K562 (cell line): ENCODE results near the gene FEM1B. TPM values are rescaled to one million over a fixed set of nuclear protein-coding genes. Genes with fewer than 3 reads are reported as not detected.

Source experiments
- KHSRP ChIP-seq: fragments of 450-650 bp; IDR thresholded peaks from 2 replicates; pipeline ENCODE4 v1.6.1; 2017
- NR2C1 ChIP-seq, 2 experiments: fragments of 450-650 bp; IDR thresholded peaks; 2 replicates each; pipeline ENCODE4 v1.6.1; 2017; ENCODE audit warnings: mild to moderate bottlenecking in 2 of 2, antibody characterized with exemption in 1 of 2, inconsistent platforms in 1 of 2, missing compliant biosample characterization in 1 of 2, missing genetic modification characterization in 1 of 2
- POLR2G ChIP-seq: fragments of 200-400 bp; formaldehyde crosslinking; IDR thresholded peaks from 2 replicates; pipeline ENCODE4 v1.6.1; 2017; ENCODE audit warnings: low read depth, mild to moderate bottlenecking, antibody characterized with exemption, low read length, moderate library complexity
- PURB ChIP-seq: sonication (generic); formaldehyde crosslinking; IDR thresholded peaks from 2 replicates; pipeline ENCODE4 v1.9.0; 2021; ENCODE audit warnings: low read depth, mild to moderate bottlenecking, missing genetic modification reagents
- RBM39 ChIP-seq: fragments of 200-400 bp; formaldehyde crosslinking; optimal IDR thresholded peaks from 2 replicates; pipeline ENCODE3; 2018; ENCODE audit warnings: low read depth, low read length
- RFX1 ChIP-seq: fragments of 450-650 bp; IDR thresholded peaks from 2 replicates; pipeline ENCODE4 v1.6.1; 2016; ENCODE audit warnings: mild to moderate bottlenecking, moderate library complexity
- SIN3A ChIP-seq, 2 experiments: fragments of 150-350 bp in 1 of 2; IDR thresholded peaks; 2 replicates each; pipeline ENCODE4 v1.6.1; 2011 to 2016; ENCODE audit warnings: borderline replicate concordance in 2 of 2, low read depth in 2 of 2, low read length in 2 of 2, mild to moderate bottlenecking in 2 of 2, moderate library complexity in 2 of 2; ENCODE audit not compliant: control insufficient read depth in 1 of 2
- SMAD1 ChIP-seq: fragments of 150-350 bp; IDR thresholded peaks from 2 replicates; pipeline ENCODE4 v1.6.1; 2014; ENCODE audit warnings: low read length, low read depth; ENCODE audit not compliant: partially characterized antibody
- TAF9B ChIP-seq: fragments of 450-650 bp; IDR thresholded peaks from 2 replicates; pipeline ENCODE4 v1.6.1; 2018; ENCODE audit warnings: mild to moderate bottlenecking; ENCODE audit not compliant: partially characterized antibody
- TCFL5 ChIP-seq: fragments of 250-450 bp; sonication (Bioruptor Pico); conservative IDR thresholded peaks from 2 replicates; pipeline ENCODE4 v1.6.1; 2021; ENCODE audit warnings: mild to moderate bottlenecking, moderate library complexity, matching md5 sums
- ZNF76 ChIP-seq: fragments of 250-450 bp; sonication (Bioruptor Pico); IDR thresholded peaks from 2 replicates; pipeline ENCODE4 v1.4.0; 2020; ENCODE audit warnings: mild to moderate bottlenecking, moderate library complexity, borderline replicate concordance
- polyA plus RNA-seq, 8 experiments: library from polyadenylated mRNA; depleted of rRNA in 4 of 8; stranded (reverse) in 5 of 8; unstranded in 3 of 8; fragments of >200 nt; fragmentation: Nextera tagmentation in 2 of 8; fragmentation: Illumina TruSeq in 1 of 8; extraction: Ambion mirVana in 2 of 8; extraction: Trizol in 1 of 8; gene quantifications; 2 replicates each; pipeline versions ENCODE4 v1.2.1 to v1.2.3, GENCODE V29; 2011 to 2014; ENCODE audit warnings: inconsistent platforms in 1 of 8, missing spikeins in 1 of 8
- total RNA-seq, 7 experiments: library from RNA; depleted of rRNA in 6 of 7; stranded (reverse); fragments of >200 nt in 6 of 7; fragmentation: Illumina TruSeq in 2 of 7; extraction: Trizol in 2 of 7; gene quantifications; 2 replicates each; pipeline versions ENCODE4 v1.2.1 to v1.2.3, GENCODE V29; 2011 to 2021; ENCODE audit warnings: low replicate concordance in 1 of 7
- TF ChIP-seq, protein P1 (sequence below): sonication (generic); IDR thresholded peaks from 2 replicates; pipeline ENCODE4 v1.6.1; 2016
- TF ChIP-seq, protein P2 (sequence below): fragments of 450-650 bp; formaldehyde crosslinking; IDR thresholded peaks from 2 replicates; pipeline ENCODE4 v1.4.0; 2020; ENCODE audit warnings: mild to moderate bottlenecking
- TF ChIP-seq, protein P3 (sequence below): fragments of 450-650 bp; conservative IDR thresholded peaks from 2 replicates; pipeline ENCODE4 v1.6.1; 2016; ENCODE audit warnings: missing genetic modification characterization, low read depth, mild to moderate bottlenecking, control low read depth, missing compliant biosample characterization
- TF ChIP-seq, protein P4 (sequence below): sonication (generic); formaldehyde crosslinking; IDR thresholded peaks from 2 replicates; pipeline ENCODE4 v1.8.1; 2023; ENCODE audit warnings: mild to moderate bottlenecking, missing genetic modification reagents
- TF ChIP-seq, protein P5 (sequence below): fragments of 450-650 bp; IDR thresholded peaks from 2 replicates; pipeline ENCODE4 v1.6.1; 2014; ENCODE audit warnings: low read depth, mild to moderate bottlenecking, moderate library complexity, borderline replicate concordance
- TF ChIP-seq, protein P6 (sequence below): sonication (generic); formaldehyde crosslinking; IDR thresholded peaks from 2 replicates; pipeline ENCODE4 v1.8.0; 2022; ENCODE audit warnings: mild to moderate bottlenecking, missing genetic modification reagents

Gene FEM1B
- total and polyA plus RNA-seq, 9 of the 15 experiments (the other 6 are each of a cell fraction or from before 2014, with no cell fraction given): 5.9 to 61.6 (median 20.1) TPM

DNA sequence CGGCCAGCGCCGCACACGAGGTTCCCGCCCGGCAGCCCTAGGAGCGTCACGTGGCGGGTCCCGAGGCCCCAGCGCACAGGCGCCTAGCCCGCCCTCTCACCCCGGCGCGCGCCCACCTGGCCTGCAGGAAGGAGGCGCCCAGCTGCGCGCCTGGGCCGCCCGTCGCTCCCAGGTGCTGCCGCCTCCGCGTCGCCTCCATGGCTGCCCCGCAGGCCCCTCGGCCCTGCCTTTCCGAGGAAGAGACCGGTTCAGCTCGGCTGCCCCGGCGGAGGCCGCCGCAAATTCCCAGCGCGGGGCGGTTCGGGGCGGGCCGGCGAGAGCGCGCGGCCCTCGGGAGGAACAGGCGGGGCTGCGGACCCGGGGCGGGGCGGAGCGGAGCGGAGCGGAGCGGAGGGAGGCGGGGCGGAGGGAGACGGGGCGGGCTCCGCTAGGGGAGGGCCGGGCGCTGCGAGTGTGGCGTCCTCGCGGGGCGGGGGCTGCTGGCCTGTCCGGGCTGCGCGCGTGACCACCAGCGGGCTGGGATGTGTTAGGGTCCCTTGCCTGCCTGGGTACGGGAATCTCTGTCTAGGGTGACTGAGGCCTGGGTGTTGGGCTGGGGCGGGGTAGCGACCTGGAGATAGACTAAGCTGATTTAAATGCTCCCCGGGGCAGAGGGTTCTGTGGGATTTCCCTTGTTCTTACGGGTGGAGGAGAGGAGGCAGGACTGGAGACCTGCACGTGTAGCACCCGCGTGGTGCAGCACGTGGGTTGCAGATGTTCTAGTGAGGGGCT lies 48.0 kb upstream of the FEM1B start, which contains the start of gene CLN6 (continued):
- TF ChIP-seq, protein P1, sequence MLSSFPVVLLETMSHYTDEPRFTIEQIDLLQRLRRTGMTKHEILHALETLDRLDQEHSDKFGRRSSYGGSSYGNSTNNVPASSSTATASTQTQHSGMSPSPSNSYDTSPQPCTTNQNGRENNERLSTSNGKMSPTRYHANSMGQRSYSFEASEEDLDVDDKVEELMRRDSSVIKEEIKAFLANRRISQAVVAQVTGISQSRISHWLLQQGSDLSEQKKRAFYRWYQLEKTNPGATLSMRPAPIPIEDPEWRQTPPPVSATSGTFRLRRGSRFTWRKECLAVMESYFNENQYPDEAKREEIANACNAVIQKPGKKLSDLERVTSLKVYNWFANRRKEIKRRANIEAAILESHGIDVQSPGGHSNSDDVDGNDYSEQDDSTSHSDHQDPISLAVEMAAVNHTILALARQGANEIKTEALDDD: no peak
- no peak for TF ChIP-seq RBM39
- TF ChIP-seq, protein P2, sequence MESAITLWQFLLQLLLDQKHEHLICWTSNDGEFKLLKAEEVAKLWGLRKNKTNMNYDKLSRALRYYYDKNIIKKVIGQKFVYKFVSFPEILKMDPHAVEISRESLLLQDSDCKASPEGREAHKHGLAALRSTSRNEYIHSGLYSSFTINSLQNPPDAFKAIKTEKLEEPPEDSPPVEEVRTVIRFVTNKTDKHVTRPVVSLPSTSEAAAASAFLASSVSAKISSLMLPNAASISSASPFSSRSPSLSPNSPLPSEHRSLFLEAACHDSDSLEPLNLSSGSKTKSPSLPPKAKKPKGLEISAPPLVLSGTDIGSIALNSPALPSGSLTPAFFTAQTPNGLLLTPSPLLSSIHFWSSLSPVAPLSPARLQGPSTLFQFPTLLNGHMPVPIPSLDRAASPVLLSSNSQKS (CRISPR knock-in tag): no peak
- TF ChIP-seq SIN3A (IDR thresholded peaks at IDR 0.05; ENCODE audit: borderline replicate concordance in 2 of 2, control insufficient read depth in 1 of 2, low read depth in 2 of 2, low read length in 2 of 2): peak; percentile 28 to 85; a peak in 2 of 4 replicates
- no peak for TF ChIP-seq SMAD1
- TF ChIP-seq TCFL5: no peak
- no peak for TF ChIP-seq ZNF76 (CRISPR knock-in tag)
- no peak for TF ChIP-seq RFX1
- TF ChIP-seq, protein P3, sequence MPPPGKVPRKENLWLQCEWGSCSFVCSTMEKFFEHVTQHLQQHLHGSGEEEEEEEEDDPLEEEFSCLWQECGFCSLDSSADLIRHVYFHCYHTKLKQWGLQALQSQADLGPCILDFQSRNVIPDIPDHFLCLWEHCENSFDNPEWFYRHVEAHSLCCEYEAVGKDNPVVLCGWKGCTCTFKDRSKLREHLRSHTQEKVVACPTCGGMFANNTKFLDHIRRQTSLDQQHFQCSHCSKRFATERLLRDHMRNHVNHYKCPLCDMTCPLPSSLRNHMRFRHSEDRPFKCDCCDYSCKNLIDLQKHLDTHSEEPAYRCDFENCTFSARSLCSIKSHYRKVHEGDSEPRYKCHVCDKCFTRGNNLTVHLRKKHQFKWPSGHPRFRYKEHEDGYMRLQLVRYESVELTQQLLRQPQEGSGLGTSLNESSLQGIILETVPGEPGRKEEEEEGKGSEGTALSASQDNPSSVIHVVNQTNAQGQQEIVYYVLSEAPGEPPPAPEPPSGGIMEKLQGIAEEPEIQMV (tag): no peak
- no peak for TF ChIP-seq PURB
- peak; percentile 96 for TF ChIP-seq POLR2G
- no peak for TF ChIP-seq NR2C1 (IDR thresholded peaks at IDR 0.05)
- no peak for TF ChIP-seq NR2C1 (tag; IDR thresholded peaks at IDR 0.05)
- TF ChIP-seq KHSRP: no peak
- TF ChIP-seq, protein P4, sequence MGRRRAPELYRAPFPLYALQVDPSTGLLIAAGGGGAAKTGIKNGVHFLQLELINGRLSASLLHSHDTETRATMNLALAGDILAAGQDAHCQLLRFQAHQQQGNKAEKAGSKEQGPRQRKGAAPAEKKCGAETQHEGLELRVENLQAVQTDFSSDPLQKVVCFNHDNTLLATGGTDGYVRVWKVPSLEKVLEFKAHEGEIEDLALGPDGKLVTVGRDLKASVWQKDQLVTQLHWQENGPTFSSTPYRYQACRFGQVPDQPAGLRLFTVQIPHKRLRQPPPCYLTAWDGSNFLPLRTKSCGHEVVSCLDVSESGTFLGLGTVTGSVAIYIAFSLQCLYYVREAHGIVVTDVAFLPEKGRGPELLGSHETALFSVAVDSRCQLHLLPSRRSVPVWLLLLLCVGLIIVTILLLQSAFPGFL (CRISPR knock-in tag): no peak
- TF ChIP-seq, protein P5, sequence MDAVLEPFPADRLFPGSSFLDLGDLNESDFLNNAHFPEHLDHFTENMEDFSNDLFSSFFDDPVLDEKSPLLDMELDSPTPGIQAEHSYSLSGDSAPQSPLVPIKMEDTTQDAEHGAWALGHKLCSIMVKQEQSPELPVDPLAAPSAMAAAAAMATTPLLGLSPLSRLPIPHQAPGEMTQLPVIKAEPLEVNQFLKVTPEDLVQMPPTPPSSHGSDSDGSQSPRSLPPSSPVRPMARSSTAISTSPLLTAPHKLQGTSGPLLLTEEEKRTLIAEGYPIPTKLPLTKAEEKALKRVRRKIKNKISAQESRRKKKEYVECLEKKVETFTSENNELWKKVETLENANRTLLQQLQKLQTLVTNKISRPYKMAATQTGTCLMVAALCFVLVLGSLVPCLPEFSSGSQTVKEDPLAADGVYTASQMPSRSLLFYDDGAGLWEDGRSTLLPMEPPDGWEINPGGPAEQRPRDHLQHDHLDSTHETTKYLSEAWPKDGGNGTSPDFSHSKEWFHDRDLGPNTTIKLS: peak; percentile 83; the same call in 1 of the 2 replicates
- TF ChIP-seq TAF9B: no peak
- TF ChIP-seq, protein P6, sequence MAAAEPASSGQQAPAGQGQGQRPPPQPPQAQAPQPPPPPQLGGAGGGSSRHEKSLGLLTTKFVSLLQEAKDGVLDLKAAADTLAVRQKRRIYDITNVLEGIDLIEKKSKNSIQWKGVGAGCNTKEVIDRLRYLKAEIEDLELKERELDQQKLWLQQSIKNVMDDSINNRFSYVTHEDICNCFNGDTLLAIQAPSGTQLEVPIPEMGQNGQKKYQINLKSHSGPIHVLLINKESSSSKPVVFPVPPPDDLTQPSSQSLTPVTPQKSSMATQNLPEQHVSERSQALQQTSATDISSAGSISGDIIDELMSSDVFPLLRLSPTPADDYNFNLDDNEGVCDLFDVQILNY (CRISPR knock-in tag): peak; percentile 90
